Upper lobe of left lung (tissue), 4 donors: Measurements from ENCODE around the gene CCNQ.

Experiments
- CTCF ChIP-seq, 6 experiments: fragments of 450-650 bp in 4 of 6; fragments of 200-600 bp in 2 of 6; sonication (generic) in 2 of 6; IDR thresholded peaks; one replicate each; pipeline ENCODE4 v1.5.1; 2016 to 2019; ENCODE audit warnings: antibody characterized with exemption in 6 of 6
- EP300 ChIP-seq, 4 donors: sonication (generic); formaldehyde crosslinking; IDR thresholded peaks; one replicate each; pipeline ENCODE4 v1.5.1; 2017; ENCODE audit warnings: antibody characterized with exemption in 4 of 4, control low read depth in 2 of 4
- POLR2A ChIP-seq, 4 donors: fragments of 450-650 bp; IDR thresholded peaks; one replicate each; pipeline ENCODE4 v1.5.1; 2016 to 2017; ENCODE audit warnings: antibody characterized with exemption in 4 of 4, mild to moderate bottlenecking in 2 of 4

GRCh38 chrX:153646620-153647373, 47.9 kb upstream of the CCNQ start, which contains the start of gene DUSP9:
- no peak for TF ChIP-seq POLR2A (IDR thresholded peaks at IDR 0.05)
- TF ChIP-seq CTCF (IDR thresholded peaks at IDR 0.05) = no peak
- no peak for TF ChIP-seq EP300 (IDR thresholded peaks at IDR 0.05)
